ENCODE data around the gene HMX2.

The HMX2 gene

DNA sequence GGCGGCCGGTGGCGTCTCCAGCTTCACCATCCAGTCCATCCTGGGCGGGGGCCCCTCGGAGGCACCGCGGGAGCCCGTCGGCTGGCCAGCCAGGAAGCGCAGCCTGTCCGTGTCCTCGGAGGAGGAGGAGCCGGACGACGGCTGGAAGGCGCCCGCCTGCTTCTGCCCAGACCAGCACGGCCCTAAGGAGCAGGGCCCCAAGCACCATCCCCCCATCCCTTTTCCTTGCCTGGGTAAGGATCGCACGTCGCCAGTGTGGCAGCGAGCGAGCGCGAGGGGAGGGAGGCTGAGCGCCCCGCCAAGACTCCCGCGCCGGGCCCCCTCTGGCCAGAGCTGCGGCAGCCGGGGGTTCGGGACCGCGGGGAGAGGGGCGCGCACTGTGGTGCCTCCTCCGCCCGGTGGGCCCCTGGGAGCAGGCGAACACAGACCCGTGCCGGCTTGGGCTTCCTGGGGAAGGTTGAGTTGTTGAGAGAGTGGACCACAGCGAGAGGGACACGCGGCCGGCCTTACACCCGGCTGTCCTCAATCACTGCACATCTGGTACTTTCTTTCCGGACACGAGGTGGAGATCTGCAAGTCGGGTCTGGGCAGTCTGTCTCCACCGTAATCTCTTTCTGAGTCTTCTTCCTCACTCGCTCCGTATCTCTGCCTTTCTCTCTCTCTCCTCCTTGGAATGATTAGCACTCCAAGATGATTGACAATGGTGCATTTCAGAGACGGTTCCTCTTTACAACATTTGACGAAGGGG, 652 bp downstream of the HMX2 start:
- in situ Hi-C loops (cut with HindIII; ENCODE audit: low sequenced_read_pairs) = no loop called here
- no peak overlapping the region for H3K4me3 ChIP-seq (ENCODE audit: low read depth, low read length)
- no peak for DNase-seq (ENCODE audit: low read depth, low spot score)
- TF ChIP-seq, protein P1, sequence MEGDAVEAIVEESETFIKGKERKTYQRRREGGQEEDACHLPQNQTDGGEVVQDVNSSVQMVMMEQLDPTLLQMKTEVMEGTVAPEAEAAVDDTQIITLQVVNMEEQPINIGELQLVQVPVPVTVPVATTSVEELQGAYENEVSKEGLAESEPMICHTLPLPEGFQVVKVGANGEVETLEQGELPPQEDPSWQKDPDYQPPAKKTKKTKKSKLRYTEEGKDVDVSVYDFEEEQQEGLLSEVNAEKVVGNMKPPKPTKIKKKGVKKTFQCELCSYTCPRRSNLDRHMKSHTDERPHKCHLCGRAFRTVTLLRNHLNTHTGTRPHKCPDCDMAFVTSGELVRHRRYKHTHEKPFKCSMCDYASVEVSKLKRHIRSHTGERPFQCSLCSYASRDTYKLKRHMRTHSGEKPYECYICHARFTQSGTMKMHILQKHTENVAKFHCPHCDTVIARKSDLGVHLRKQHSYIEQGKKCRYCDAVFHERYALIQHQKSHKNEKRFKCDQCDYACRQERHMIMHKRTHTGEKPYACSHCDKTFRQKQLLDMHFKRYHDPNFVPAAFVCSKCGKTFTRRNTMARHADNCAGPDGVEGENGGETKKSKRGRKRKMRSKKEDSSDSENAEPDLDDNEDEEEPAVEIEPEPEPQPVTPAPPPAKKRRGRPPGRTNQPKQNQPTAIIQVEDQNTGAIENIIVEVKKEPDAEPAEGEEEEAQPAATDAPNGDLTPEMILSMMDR (IDR thresholded peaks at IDR 0.05; ENCODE audit: low read depth, low read length) = no peak

DNA sequence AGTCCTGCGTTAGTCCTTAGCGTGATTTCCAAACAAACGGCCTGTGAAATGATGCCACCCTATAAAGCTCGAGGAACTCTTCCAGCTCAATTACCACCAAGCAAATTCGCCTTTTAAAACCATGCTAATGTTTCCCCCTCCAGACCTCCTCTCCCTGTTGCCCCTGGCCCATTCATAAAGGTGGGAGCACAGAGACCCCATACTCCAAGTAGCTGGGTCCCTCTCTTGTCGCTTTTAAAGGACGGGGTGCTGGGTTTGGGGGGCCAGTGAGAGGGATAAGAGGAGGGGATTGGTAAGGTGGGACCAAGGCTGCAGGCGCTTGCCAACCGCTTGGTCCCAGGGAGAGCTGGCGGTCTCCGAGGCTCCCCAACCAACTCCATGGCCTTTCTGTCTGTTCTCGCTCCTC, 1.2 kb downstream of the HMX2 start:
- H3K4me3 ChIP-seq (ENCODE audit: low read depth, low read length) = no peak overlapping the region
- DNase-seq (ENCODE audit: low read depth, low spot score) = no peak
- TF ChIP-seq, protein P1 (IDR thresholded peaks at IDR 0.05; ENCODE audit: low read depth, low read length) = no peak
- in situ Hi-C loops (cut with HindIII; ENCODE audit: low sequenced_read_pairs) = no loop called here

DNA sequence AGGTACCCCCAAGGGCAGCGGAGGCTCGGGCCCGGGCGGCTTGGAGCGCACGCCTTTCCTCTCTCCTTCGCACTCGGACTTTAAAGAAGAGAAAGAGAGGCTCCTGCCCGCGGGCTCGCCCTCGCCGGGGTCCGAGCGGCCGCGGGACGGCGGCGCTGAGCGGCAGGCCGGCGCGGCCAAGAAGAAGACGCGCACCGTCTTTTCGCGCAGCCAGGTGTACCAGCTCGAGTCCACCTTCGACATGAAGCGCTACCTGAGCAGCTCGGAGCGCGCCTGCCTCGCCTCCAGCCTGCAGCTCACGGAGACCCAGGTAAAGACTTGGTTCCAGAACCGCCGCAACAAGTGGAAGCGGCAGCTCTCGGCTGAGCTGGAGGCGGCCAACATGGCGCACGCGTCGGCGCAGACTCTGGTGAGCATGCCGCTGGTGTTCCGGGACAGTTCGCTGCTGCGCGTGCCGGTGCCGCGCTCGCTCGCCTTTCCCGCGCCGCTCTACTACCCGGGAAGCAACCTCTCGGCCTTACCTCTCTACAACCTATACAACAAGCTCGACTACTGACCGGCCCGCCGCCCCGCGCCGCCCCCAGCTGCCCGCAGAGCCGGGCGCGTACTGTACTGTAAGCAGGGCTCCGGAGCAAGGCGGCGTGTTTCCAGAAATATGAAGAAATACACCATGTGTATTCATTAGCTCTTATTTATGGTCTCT, 1.8 kb downstream of the HMX2 start:
- no peak for DNase-seq (ENCODE audit: low read depth, low spot score)
- TF ChIP-seq, protein P1 (IDR thresholded peaks at IDR 0.05; ENCODE audit: low read depth, low read length) = no peak
- in situ Hi-C loops (cut with HindIII; ENCODE audit: low sequenced_read_pairs) = no loop called here
- H3K4me3 ChIP-seq (ENCODE audit: low read depth, low read length) = peak overlapping the region; percentile 17

DNA sequence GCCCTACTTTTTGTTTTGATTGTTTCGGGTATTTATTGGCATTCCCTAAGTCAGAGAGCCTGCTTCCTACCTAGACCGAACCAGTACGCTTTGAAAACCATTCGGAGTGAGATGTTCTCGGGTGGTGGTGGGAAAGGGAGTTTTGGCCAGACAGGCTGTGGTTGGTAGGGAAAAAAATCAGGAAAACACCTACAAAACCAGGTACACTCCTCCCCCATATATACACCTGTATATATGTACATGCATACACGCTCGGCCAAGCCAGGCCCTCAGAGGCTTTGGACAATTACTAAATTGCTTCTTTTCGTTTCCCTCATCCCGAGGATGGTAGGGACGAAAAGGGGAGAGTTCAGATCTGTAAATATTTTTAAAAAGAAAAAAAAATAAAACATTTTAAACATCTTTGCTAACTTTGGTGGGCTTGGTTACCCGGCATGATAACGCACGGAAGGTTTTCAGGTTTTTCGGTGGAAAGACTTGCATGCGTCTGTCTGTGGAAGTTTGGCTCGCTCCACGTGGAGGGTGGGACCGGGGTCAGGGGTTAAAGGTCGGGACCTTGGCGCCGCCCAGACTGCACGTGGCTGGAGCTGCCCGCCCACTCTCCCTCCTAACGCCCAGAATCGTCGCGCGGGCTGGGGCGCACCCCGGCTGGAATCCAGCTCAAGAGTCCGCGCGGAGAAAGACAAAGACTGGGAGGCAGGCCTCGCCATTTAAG, 2.5 kb downstream of the HMX2 start:
- in situ Hi-C loops (cut with HindIII; ENCODE audit: low sequenced_read_pairs) = no loop called here
- TF ChIP-seq, protein P1 (IDR thresholded peaks at IDR 0.05; ENCODE audit: low read depth, low read length) = no peak
- no peak for DNase-seq (ENCODE audit: low read depth, low spot score)
- H3K4me3 ChIP-seq (ENCODE audit: low read depth, low read length) = no peak overlapping the region

DNA sequence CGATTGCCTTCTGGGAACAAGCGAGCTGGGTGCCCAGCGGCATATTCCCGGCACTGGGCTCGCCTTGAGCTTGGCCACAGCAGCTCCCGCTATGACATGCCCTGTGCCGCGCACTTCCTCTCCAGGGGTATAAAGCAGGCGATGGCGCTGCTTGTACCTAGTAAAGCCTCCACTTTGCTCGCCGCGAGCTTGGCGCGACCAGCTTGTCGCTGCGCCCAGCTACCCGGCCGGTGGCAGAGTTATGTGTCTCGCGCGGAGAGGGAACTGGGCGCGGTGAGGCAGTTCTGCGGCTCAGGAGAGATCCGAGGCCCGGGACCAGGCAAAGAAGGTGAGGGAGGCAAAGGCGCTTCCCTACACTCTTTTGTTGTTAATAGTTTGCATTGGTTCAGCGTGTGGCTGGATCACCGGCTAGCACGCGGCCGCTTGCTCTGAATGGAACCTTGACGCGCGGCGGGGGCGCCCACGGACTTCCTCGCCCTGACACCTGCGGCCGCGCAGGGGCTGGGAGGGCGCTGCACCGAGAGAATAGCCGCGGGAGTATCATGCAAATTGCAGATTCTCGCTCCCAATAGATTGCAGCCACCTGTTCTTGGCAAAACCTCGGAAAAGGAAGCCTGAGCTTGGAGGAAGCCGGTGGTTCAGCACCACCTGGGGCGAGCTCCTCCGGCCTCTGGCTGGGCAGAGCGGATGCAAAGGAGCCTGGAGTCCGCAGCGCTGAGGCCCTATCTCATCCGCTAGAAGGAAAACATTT, 3.2 kb downstream of the HMX2 start:
- TF ChIP-seq, protein P1 (IDR thresholded peaks at IDR 0.05; ENCODE audit: low read depth, low read length) = no peak
- in situ Hi-C loops (cut with HindIII; ENCODE audit: low sequenced_read_pairs) = no loop called here
- H3K4me3 ChIP-seq (ENCODE audit: low read depth, low read length) = no peak overlapping the region
- no peak for DNase-seq (ENCODE audit: low read depth, low spot score)

DNA sequence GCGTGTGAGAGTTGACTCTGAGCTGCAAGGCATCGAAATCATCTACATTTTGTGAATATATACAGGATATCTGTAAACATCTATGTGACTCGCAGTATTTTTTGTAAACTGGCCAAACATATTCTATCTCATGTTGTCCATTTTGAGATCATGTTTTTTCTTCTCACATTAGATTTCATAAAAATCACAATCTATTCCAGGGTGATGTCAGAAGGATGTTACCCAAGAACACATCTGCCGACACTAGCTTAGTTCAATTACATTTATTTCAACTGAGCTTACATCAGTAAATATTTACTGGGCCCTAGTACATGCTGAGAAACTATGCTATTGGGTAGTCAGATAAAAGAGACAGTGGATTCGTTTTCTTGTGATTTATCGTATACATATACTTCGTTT, 3.8 kb downstream of the HMX2 start:
- in situ Hi-C loops (cut with HindIII; ENCODE audit: low sequenced_read_pairs) = no loop called here
- H3K4me3 ChIP-seq (ENCODE audit: low read depth, low read length) = no peak overlapping the region
- DNase-seq (ENCODE audit: low read depth, low spot score) = no peak
- TF ChIP-seq, protein P1 (IDR thresholded peaks at IDR 0.05; ENCODE audit: low read depth, low read length) = no peak

Measured in astrocyte of the spinal cord (primary cell).